Loucy (cell line): Measurements from ENCODE around the gene BAIAP2L1.

Experiments
- CTCF ChIP-seq: fragments of 200-600 bp; sonication (generic); conservative IDR thresholded peaks from 2 replicates; pipeline ENCODE4 v1.5.1; 2014; ENCODE audit warnings: mild to moderate bottlenecking, antibody characterized with exemption, low read length
- EZH2phosphoT487 ChIP-seq: fragments of 200-600 bp; IDR thresholded peaks from 2 replicates; pipeline ENCODE4 v1.6.1; 2018; ENCODE audit warnings: antibody characterized with exemption, mild to moderate bottlenecking, moderate library complexity, borderline replicate concordance

GRCh38 chr7:98293265-98293664 lies 107.6 kb downstream of the BAIAP2L1 start:
- no peak for TF ChIP-seq CTCF
- no peak for TF ChIP-seq EZH2phosphoT487
